ENCODE data around the gene CDO1. TPM values are rescaled to one million over a fixed set of nuclear protein-coding genes. Genes with fewer than 3 reads are reported as not detected.

The CDO1 gene
- total and polyA plus RNA-seq, 11 donors = 2.7 to 37.2 (median 5.2) TPM

GRCh38 chr5:115806986-115807653, 9.3 kb downstream of the CDO1 start:
- ATAC-seq = no peak
- Histone ChIP-seq H3K27me3 (peaks cover 0 to 7% (median 0%) of the 10 kb centered on the region in 9 donors), H3K27ac (no peak overlapping the region), H3K4me3 (no peak overlapping the region), H3K36me3 (peaks cover 0 to 63% (median 0%) of the 10 kb centered on the region in 9 donors), H3K9me3 (no peaks in the 10 kb centered on the region), H3K4me1 (no peaks in the 10 kb centered on the region)
- DNase-seq = no peak
- 73 to 90% (median 81%) methylated on average over 2 of the region's 2 CpGs for WGBS, 4 donors
- no peak for TF ChIP-seq CTCF (IDR thresholded peaks at IDR 0.05)
- intact Hi-C loops (cut with DNase I) = no loop called here

GRCh38 chr5:115801984-115802383, 14.5 kb downstream of the CDO1 start:
- peaks cover 0 to 32% (median 0%) of the 10 kb centered on the region in 9 donors for H3K36me3 ChIP-seq
- TF ChIP-seq CTCF (IDR thresholded peaks at IDR 0.05) = no peak
- TF ChIP-seq POLR2A (IDR thresholded peaks at IDR 0.05) = no peak
- H3K27me3 ChIP-seq = no peaks in the 10 kb centered on the region
- intact Hi-C loops (cut with DNase I) = no loop called here
- no peak for DNase-seq
- no peak overlapping the region for H3K4me3 ChIP-seq
- ATAC-seq = no peak
- no peaks in the 10 kb centered on the region for H3K9me3 ChIP-seq
- H3K27ac ChIP-seq = no peak overlapping the region
- H3K4me1 ChIP-seq = peaks cover 0 to 3% (median 0%) of the 10 kb centered on the region in 12 donors
- 37 to 73% (median 60%) methylated on average over 1 of the region's 1 CpG for WGBS, 4 donors

- 95 to 97% (median 97%) methylated on average over 2 of the region's 2 CpGs for WGBS, 4 donors
- Histone ChIP-seq H3K27me3 (no peaks in the 10 kb centered on the region), H3K36me3 (peaks cover 0 to 27% (median 0%) of the 10 kb centered on the region in 9 donors), H3K4me1 (peaks cover 0 to 3% (median 0%) of the 10 kb centered on the region in 12 donors), H3K9me3 (no peaks in the 10 kb centered on the region), H3K4me3 (no peak overlapping the region), H3K27ac (no peak overlapping the region)
- no peak for ATAC-seq
- TF ChIP-seq CTCF (IDR thresholded peaks at IDR 0.05) (no peak), POLR2A (IDR thresholded peaks at IDR 0.05) (no peak)
- intact Hi-C loops (cut with DNase I) = no loop called here
- DNase-seq = no peak
These were observed 15.3 kb downstream of the CDO1 start for GRCh38 chr5:115801152-115801551.

GRCh38 chr5:115800108-115800507, 16.4 kb downstream of the CDO1 start:
- Histone ChIP-seq H3K27ac (no peak overlapping the region), H3K36me3 (peaks cover 0 to 17% (median 0%) of the 10 kb centered on the region in 9 donors), H3K9me3 (no peaks in the 10 kb centered on the region), H3K27me3 (no peaks in the 10 kb centered on the region), H3K4me1 (peaks cover 0 to 3% (median 0%) of the 10 kb centered on the region in 12 donors), H3K4me3 (no peak overlapping the region)
- no peak for TF ChIP-seq CTCF (IDR thresholded peaks at IDR 0.05)
- TF ChIP-seq POLR2A (IDR thresholded peaks at IDR 0.05) = no peak
- ATAC-seq (peak in 1 of 4 donors; percentile 42), DNase-seq (no peak)
- intact Hi-C loops (cut with DNase I) = no loop called here
- WGBS, 4 donors = 68 to 81% (median 77%) methylated on average over 2 of the region's 2 CpGs

All from heart left ventricle (tissue), 16 donors.